SKM-1 treated with dmso at 0.1 percent for 144 hours (cell line): Measurements from ENCODE around the gene KIT.

Source experiments
- DNase-seq: peaks from one replicate; lab custom pipeline; 2025; ENCODE audit not compliant: unreplicated experiment; lab: John Stamatoyannopoulos, UW

The KIT gene

DNA sequence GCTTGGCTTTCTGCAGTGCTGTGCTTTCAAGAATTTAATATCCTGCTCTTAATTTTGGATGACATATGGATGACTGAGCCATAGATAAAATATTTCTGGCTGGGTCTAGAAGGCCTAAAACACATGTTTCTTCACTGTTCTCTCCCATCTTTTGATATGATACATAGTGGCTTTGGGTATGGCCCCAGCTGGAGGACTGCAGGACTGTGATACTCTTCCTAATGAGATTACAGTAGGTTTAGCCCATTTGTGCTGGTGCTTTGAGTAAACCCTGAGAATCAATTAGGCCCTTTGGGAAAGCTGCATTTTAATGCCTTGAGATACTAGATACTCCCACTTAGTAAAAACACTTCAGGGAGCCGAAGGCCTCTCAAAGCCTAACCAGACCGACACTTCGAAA lies 38.0 kb downstream of the KIT start:
- no peak for DNase-seq

DNA sequence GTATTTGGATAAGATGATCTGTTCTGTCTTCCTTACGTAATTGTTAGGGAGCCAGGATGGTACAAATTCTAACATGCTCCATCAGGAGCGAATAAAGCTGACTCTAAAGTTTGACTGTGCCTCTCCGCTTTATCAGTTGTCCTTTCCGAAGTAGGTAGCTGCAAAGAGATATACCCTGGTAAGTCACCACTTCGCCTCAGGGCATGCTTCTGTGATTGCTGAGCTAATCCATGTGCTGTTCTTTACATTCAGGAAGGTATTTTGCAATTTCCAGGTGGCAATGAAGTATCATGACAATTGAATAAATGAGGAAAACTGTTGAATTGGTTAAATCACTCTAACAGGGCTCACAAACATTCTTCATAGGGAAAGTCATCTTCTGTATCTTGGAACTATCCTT lies 38.9 kb downstream of the KIT start:
- DNase-seq = no peak

DNA sequence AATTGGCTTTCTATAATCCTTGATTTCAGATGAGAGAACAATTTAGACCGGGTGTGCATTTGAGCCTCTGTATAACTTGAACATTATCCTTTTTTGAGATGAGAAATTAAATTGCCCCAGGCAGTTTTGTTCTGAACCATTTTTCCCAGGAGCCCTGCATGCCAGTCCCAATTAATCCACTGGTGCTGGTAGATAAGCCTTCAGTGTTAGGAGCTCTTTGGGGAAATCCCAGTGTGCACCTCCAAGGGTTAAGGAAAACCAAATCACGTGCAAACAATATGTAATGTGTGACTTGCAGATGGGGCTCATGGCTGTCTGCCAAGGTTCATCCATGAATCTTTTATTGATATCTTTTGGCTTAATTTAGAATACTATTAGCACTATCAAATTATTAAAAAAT lies 43.2 kb downstream of the KIT start:
- DNase-seq = no peak

DNA sequence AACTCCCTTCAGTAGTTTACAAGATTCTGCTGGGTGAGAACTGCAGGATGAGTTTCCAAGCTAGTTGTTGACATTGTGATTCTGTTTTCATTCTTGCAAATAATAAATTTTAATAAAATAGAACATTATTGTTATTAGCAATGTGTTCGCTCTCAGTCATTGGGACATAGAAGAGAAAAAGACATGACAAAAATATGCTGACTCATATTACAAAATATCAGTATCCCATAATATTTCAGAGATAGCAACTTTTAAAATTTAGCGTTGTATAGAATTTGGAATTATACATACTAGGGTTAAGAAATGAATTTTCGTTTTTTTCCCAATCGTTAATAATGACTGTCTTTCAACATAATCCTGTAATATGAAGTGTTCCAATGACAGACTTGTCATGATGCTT lies 45.4 kb downstream of the KIT start:
- DNase-seq = no peak

DNA sequence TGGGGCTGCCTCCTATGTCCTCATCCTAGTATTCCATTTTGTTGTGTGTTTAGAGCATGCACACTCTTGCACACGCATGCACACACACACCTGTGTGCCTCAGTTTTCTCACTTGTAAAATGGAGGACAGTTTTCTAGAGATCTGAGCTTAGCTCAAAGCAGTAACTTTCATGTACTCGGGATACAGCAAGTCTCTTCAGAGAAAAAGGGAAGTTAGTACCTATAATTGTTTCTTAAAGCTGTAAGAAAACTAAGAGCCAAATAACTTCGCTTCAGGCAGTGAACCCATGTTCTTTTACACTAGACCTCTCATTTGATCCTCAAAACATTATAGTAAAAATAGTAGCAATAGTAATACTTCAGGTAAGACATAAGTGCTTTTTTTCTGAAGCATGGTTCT lies 49.6 kb downstream of the KIT start:
- no peak for DNase-seq

DNA sequence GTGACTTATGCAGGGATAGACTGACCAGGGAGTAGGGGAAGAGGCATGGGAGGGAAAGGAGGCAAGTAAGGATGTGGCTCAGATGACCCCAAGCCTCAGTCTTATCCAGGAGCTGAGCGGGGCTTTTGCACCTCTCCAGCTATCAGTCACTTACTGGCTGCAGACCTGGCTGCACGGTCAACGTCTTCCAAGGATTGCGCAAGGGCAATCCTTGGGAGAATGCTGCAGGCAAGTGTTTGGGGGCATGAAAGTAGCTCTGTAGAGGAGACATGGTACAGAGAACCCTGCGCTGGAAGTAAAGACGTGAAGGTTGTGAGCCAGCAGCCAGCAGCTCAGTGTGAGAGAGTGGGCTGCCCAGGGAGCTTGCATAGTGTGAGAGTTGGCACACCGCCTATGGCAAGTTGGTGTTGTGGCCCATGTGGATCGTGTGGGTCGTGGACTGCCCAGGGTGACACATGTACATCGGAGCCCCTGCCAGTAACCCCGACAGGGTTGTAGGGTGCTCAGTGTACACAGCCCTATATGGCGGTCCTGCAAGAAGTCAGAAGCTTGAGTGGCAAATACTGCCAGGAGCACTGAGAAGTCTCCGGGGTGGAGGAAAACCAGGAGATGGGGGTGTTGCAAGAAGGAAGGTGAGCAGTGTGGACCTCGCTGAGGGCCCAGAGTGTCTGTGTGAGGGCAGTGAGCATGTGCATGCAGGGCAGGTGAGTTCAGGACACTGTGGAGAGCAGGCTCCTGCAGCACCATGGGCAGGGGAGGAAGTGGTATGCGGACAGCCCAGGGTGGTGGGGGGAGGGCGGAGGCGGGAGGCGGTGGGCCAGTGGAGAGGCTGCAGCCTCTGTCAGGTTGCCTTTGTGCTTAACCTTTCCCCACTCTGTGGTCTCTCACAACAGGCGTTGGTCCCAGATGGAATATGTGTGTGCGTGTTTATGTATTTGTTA lies 50.9 kb downstream of the KIT start:
- DNase-seq = no peak

DNA sequence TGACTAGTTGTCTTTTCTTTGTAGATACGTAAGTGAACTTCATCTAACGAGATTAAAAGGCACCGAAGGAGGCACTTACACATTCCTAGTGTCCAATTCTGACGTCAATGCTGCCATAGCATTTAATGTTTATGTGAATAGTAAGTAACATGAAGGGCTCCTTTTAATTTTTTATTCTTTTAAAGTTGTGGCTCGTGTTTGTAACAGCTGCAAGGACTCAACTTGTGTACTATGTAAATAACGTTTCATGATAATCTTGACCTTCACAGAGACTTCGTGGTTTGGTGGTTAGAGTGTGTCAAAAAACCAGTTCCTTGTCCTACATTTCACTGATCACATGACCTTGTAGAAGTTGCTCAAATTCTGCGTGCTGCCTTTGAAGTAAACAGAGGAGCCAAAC lies 51.6 kb downstream of the KIT start:
- peak; percentile 16 for DNase-seq

DNA sequence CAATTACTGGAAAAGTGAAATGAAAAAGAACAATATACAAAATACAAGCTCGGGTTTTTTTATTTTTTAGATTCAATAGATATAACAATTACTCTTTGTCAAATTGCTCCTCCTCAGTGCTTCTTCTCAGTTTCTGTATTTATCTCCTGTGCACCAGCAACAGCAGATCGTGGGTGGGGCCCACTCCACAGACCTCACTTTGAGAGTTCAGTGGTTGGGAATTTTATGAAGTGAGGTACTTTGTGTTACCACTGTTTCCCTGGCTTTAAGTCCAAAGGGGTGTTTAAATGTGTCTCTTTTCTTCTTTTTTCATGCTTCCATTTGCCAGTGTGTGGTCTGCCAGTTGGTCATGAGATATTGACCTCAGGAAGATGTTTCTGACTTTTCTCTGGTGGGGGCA lies 54.4 kb downstream of the KIT start:
- no peak for DNase-seq

DNA sequence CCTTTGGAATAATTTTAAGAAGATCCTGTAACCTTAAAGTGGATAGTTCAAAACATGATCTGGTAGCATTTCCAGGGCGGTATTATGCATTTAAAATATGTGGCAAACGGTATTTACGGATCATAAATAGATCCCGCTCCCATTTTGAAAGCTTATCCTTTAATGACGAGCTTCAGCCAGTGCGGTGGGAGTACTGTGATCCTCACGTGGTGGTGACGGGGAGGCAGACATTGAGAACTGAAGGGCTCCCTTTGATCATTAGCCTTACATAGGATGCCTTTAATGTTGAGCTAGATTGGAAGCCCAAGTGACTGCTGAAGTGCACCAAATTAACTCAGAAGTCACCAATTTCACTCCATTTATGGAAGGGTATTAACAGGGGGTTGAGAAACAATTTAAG lies 56.9 kb downstream of the KIT start:
- no peak for DNase-seq

DNA sequence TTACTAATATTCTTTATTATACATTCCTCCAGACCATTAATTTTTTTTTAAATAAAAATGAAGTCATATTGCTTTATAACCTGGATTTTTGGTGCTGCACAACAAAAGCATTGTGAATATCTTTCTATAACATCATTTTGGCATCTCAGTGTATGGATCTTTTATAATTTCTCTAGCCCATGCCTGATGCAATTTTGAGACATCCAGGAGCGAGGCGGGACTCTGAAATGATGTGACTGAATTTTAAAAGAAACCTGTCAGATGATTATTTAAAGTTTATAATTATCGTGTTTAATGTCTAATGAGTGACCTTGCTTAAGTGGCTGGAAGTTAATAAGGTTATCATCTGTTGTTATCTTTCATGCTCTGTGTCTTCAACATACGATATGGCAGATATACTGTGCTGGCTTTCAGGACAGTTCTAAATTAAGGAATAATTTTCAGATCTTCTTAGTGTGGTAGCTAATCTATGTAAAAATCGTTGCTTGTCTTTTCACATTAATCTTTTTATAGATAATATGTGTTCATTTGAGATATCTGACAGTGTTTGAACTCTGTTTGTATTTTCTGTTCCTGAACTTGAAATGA lies 58.8 kb downstream of the KIT start:
- DNase-seq = no peak

DNA sequence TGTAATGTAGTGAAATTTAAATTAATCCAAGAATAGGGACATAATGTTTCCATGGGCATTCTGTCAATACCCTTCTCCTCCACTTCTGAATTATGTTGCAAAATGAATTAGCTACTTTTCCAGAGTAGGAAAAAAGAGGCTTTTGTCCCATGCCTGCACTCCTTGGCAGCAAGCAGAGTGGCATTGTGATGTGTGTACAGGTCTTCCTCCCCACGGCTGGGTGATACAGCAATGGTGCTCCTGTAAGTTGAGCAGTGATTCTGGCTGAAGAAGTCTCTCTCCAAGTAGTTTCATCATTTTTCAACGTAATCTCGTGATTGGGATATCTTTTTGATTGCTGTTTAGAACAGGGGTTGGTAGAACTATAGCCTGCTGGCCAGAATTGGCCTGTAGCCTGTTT lies 59.9 kb downstream of the KIT start:
- DNase-seq = no peak

DNA sequence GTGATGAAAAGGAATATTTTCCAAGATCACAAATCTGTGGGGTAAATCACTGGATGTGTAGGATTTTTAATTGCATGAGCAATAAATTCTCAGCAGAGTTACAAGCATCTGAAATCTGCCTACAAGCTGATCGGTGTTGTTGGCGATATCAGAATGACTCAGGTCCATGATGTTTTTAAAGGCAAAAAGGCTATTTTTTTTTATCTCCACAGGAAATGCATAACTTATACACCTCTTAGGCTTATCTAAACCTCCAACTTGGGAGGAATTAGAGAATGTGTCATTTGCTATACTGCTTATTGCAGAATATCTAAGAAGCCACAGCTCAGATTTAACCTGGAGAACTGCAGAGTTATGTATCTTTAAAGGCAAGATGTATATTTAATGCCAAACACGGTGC lies 61.6 kb downstream of the KIT start:
- DNase-seq = no peak

DNA sequence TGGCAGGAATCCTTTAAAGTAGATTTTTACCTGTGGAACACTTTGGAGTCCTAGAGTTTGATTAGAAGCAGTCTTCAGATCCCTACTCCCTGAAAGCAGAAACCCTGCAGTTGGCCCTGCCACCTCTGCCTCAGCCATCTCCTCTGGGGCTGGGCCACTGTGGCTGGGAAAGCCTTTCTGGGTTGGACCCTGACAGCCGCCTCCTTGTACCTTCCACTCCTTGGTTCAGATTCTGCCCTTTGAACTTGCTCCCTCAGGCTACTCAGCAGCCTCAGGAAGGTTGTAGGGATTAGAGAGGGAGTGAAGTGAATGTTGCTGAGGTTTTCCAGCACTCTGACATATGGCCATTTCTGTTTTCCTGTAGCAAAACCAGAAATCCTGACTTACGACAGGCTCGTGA lies 65.5 kb downstream of the KIT start:
- no peak for DNase-seq

DNA sequence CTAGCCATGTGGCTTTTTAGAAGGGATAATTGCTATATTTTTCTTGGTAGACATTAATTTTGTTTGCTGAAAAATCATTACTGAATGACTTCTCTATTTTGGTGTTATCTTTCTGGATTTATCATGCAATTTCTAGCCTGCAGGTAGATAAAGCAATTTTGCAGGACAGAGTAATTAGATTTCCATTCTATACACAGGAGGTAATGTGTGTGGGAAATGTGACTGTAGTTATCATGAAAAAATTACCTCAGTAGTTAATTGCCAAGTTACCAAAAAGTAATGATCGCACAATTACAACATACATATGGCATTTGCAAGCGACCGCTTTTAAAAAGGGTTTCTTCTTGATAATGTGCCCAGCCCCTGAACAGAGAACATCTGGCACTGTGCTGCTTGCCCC lies 66.1 kb downstream of the KIT start:
- DNase-seq = no peak

DNA sequence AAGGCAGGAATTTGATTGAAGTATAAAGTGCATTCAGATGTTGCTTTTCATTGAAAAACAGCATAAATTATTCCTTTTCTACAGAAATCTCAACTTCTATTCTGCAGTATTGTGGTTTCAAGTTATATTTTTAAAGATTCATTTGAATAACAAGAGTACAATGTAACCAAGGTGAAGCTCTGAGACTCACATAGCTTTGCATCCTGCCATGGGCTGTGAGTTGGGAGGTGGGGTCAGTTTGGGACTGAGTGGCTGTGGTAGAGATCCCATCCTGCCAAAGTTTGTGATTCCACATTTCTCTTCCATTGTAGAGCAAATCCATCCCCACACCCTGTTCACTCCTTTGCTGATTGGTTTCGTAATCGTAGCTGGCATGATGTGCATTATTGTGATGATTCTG lies 69.2 kb downstream of the KIT start:
- DNase-seq = no peak

DNA sequence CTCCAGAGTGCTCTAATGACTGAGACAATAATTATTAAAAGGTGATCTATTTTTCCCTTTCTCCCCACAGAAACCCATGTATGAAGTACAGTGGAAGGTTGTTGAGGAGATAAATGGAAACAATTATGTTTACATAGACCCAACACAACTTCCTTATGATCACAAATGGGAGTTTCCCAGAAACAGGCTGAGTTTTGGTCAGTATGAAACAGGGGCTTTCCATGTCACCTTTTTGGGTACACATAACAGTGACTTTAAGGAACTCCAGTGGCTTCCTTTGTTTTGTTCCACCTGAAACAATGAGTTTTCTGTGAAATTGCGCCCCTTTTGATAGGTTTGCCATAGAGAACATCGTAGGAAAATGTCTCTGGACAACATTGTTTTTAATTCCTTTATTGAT lies 69.6 kb downstream of the KIT start:
- no peak for DNase-seq

DNA sequence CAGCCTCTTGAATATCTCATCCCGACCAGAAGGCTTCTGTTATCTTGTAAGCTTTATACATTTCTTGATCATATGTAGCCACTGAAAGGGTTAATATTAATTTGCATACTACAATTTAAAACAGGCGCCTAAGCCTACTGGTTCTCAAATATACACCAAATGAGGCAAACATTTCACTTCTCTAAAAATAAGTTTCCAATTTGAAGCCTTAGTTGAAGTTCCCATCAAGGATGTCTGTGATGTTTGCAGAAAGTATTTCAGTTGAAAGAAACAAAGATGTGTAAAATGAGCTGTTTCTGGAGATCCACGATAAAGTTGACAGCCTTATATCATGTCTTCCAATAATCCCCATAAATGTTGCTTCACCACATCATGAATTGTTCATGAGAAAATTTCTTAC lies 70.6 kb downstream of the KIT start:
- DNase-seq = no peak

DNA sequence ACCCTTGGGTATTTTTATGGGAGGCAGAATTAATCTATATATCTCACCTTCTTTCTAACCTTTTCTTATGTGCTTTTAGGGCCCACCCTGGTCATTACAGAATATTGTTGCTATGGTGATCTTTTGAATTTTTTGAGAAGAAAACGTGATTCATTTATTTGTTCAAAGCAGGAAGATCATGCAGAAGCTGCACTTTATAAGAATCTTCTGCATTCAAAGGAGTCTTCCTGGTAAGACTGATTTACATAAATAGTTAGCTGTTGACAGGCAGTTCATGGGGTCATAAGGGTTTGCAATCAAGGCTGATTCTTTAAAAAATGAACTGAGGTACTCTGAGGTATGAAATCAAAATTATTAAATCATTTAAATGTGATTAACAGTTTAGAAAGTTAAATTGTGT lies 71.5 kb downstream of the KIT start:
- no peak for DNase-seq

DNA sequence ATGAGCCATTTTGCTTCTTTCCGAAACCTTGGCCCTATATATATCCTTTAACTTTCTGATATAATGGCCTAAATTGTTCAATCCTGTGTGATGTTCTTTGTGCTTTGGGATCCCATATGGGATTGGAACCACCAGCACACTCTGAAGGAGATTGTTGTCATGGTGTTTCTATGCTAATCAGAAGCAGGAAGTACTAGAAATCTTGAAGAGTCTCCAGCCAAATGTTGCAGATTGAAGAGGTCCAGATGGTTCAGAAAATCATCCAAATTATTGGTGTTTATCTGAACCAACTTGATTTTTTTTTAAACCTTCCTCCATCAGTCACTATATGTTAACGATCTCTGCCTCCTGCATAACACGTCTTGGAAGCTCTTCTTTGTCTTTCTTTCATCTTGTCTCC lies 72.8 kb downstream of the KIT start:
- DNase-seq = no peak

DNA sequence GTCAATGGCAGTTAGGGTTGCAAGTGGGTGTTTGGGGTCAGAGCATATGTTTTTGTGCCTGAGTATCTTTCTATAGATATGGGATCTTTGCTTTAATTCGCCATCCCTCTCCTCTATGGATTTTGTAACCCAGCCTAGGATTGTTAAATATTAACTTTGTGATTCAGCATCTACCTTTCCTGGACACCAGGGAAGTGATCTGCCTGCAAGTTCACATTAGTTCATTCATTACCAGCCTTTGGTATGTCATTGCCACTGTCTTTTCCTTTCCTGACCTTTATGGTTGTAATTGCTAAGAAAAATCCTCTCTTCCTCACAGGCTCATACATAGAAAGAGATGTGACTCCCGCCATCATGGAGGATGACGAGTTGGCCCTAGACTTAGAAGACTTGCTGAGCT lies 73.8 kb downstream of the KIT start:
- no peak for DNase-seq

DNA sequence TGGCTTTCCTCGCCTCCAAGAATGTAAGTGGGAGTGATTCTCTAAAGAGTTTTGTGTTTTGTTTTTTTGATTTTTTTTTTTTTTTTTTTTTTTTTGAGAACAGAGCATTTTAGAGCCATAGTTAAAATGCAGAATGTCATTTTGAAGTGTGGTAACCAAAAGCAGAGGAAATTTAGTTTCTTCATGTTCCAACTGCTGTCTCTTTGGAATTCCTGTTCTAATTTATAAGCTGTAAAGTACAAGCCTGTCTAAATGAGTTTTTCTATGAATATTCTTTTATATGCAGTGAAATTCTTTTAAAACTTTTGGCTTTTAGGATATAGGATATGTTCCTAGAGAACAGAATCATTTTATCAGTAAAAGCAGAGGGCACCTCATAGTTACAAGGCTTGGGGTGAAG lies 74.2 kb downstream of the KIT start:
- DNase-seq = no peak

DNA sequence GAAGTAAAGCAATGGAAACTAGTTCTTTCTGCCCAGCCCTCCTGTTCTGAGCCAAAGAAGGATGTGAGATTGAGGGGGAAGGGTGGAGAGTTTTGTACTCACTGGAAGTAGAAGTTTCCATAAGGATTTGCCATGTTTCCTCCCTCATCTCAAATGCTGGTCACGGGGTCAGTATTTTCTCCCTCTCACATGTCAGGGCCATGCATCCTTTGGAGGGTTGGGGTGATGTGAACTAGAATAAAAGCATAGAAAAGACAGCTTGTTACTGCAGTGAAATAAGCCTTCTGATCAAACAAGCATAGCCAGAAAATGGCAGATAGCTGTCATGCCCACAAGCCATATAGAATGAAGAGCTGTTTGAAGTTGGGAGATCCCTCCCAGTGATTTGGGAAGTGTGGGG lies 79.7 kb downstream of the KIT start:
- DNase-seq = no peak

DNA sequence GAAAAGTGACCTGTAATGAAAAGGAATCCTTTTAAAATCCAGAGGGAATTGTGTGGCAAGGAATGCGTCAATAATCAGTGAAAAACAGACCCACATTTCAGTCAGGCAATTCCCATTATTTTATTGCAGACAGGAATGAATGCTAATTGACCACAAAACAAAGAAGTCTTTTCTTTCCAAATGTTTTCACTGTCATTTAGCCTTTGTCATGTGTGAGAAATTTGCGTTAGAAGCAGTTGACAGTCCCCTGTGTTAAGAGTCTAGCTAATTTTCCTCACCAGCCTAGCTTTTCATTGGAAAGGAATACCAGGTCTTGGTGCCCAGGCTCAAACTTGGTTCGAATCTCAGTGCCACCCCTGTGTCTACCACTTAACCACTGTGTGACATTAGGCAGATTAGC lies 83.4 kb downstream of the KIT start:
- no peak for DNase-seq
